ENCODE data around the gene INPP4B. TPM values are rescaled to one million over a fixed set of nuclear protein-coding genes. Genes with fewer than 3 reads are reported as not detected.

The INPP4B gene
- total RNA-seq, 2 donors from 2014 or later: 10.0 to 14.1 TPM

GRCh38 chr4:142369141-142369540, 477.0 kb downstream of the INPP4B start:
- no peak for DNase-seq
- H3K36me3 ChIP-seq: no peaks in the 10 kb centered on the region
- H3K4me3 ChIP-seq: no peak overlapping the region
- H3K27ac ChIP-seq: no peak overlapping the region
- H3K4me1 ChIP-seq: no peaks in the 10 kb centered on the region
- intact Hi-C loops (cut with DNase I): no loop called here
- H3K9ac ChIP-seq (ENCODE audit: low read depth in 2 of 2, low read length in 2 of 2): no peak overlapping the region
- no peak for TF ChIP-seq CTCF (IDR thresholded peaks at IDR 0.05)
- no peaks in the 10 kb centered on the region for H3K9me3 ChIP-seq
- no peaks in the 10 kb centered on the region for H3K27me3 ChIP-seq

GRCh38 chr4:142367418-142368180, 478.5 kb downstream of the INPP4B start:
- intact Hi-C loops (cut with DNase I): no loop called here
- Histone ChIP-seq H3K27me3 (no peaks in the 10 kb centered on the region), H3K9me3 (no peaks in the 10 kb centered on the region), H3K27ac (no peak overlapping the region), H3K36me3 (no peaks in the 10 kb centered on the region), H3K4me1 (no peaks in the 10 kb centered on the region), H3K9ac (ENCODE audit: low read depth in 2 of 2, low read length in 2 of 2) (no peak overlapping the region), H3K4me3 (no peak overlapping the region)
- no peak for TF ChIP-seq CTCF (IDR thresholded peaks at IDR 0.05)
- DNase-seq: no peak

GRCh38 chr4:142366769-142367181, 479.3 kb downstream of the INPP4B start:
- Histone ChIP-seq H3K9ac (ENCODE audit: low read depth in 2 of 2, low read length in 2 of 2) (no peak overlapping the region), H3K9me3 (no peaks in the 10 kb centered on the region), H3K36me3 (no peaks in the 10 kb centered on the region), H3K4me1 (no peaks in the 10 kb centered on the region), H3K4me3 (no peak overlapping the region), H3K27ac (no peak overlapping the region), H3K27me3 (no peaks in the 10 kb centered on the region)
- TF ChIP-seq CTCF (IDR thresholded peaks at IDR 0.05): no peak
- no peak for DNase-seq
- intact Hi-C loops (cut with DNase I): no loop called here

- Histone ChIP-seq H3K4me1 (no peaks in the 10 kb centered on the region), H3K27ac (no peak overlapping the region), H3K4me3 (no peak overlapping the region), H3K9ac (ENCODE audit: low read depth in 2 of 2, low read length in 2 of 2) (no peak overlapping the region), H3K27me3 (no peaks in the 10 kb centered on the region), H3K36me3 (no peaks in the 10 kb centered on the region), H3K9me3 (no peaks in the 10 kb centered on the region)
- intact Hi-C loops (cut with DNase I): no loop called here
- TF ChIP-seq CTCF (IDR thresholded peaks at IDR 0.05): no peak
- no peak for DNase-seq
These were observed 480.7 kb downstream of the INPP4B start for GRCh38 chr4:142365391-142365790.

GRCh38 chr4:142363686-142364085, 482.4 kb downstream of the INPP4B start:
- Histone ChIP-seq H3K9me3 (no peaks in the 10 kb centered on the region), H3K36me3 (no peaks in the 10 kb centered on the region), H3K9ac (ENCODE audit: low read depth in 2 of 2, low read length in 2 of 2) (no peak overlapping the region), H3K27me3 (no peaks in the 10 kb centered on the region), H3K27ac (no peak overlapping the region), H3K4me3 (no peak overlapping the region), H3K4me1 (no peaks in the 10 kb centered on the region)
- no peak for TF ChIP-seq CTCF (IDR thresholded peaks at IDR 0.05)
- DNase-seq: no peak
- intact Hi-C loops (cut with DNase I): no loop called here

Data from colonic mucosa (tissue), 4 donors.